Breast epithelium (tissue), 4 donors: ENCODE data around the gene CDS2. TPM values are rescaled to one million over a fixed set of nuclear protein-coding genes. Genes with fewer than 3 reads are reported as not detected.

Experiments
- DNase-seq, 2 donors: peaks; one replicate each; pipeline ENCODE4 v3.0.0-alpha.2; 2019; ENCODE audit warnings: low spot score in 2 of 2
- H3K27ac ChIP-seq, 2 donors: fragments of 200-600 bp; sonication (generic) in 1 of 2; one replicate each; pipeline ENCODE4 v1.5.1; 2016 to 2019; ENCODE audit warnings: mild to moderate bottlenecking in 1 of 2
- H3K27me3 ChIP-seq, 2 donors: fragments of 200-600 bp; sonication (generic) in 1 of 2; one replicate each; pipeline versions ENCODE4 v1.5.1 to v1.6.0; 2017 to 2019; ENCODE audit warnings: control low read depth in 1 of 2, mild to moderate bottlenecking in 1 of 2
- H3K36me3 ChIP-seq: fragments of 200-600 bp; one replicate; pipeline ENCODE4 v1.5.1; 2019
- H3K4me1 ChIP-seq, 2 donors: fragments of 200-600 bp; sonication (generic); one replicate each; pipeline ENCODE4 v1.5.1; 2016 to 2019; ENCODE audit warnings: control low read depth in 1 of 2
- H3K4me3 ChIP-seq, 3 donors: fragments of 200-600 bp; sonication (generic); 1 replicate in 2 of 3; 2 replicates in 1 of 3; pipeline ENCODE4 v1.5.1; 2016 to 2019; ENCODE audit warnings: mild to moderate bottlenecking in 3 of 3, moderate library complexity in 2 of 3
- H3K9me3 ChIP-seq, 2 donors: fragments of 200-600 bp; sonication (generic) in 1 of 2; one replicate each; pipeline ENCODE4 v1.5.1; 2016 to 2019; ENCODE audit warnings: control low read depth in 1 of 2
- CTCF ChIP-seq, 3 donors: fragments of 450-650 bp; IDR thresholded peaks; one replicate each; pipeline ENCODE4 v1.5.1; 2016 to 2017; ENCODE audit warnings: antibody characterized with exemption in 3 of 3, mild to moderate bottlenecking in 3 of 3, moderate library complexity in 3 of 3
- POLR2A ChIP-seq: fragments of 450-650 bp; IDR thresholded peaks from one replicate; pipeline ENCODE4 v1.6.1; 2016; ENCODE audit warnings: antibody characterized with exemption, mild to moderate bottlenecking, moderate library complexity
- POLR2AphosphoS5 ChIP-seq, 3 donors: sonication (generic); formaldehyde crosslinking; IDR thresholded peaks; one replicate each; pipeline ENCODE4 v1.6.1; 2017; ENCODE audit warnings: antibody characterized with exemption in 3 of 3
- intact Hi-C: fragments of 100-400 bp; cut with DNase I; formaldehyde crosslinking; loops from one replicate; pipeline ENCODE4 v1.15.1; 2023; ENCODE audit warnings: low total_unique reads
- total RNA-seq, 3 donors: library from RNA; depleted of rRNA; stranded (reverse); fragments of >200 nt; gene quantifications; one replicate each; pipeline ENCODE4 v1.1.0, GENCODE V29; 2016

The CDS2 gene
- total RNA-seq, 3 donors from 2014 or later: 29.2 to 42.9 (median 37.6) TPM

GRCh38 chr20:5119143-5119434, 7.7 kb upstream of the CDS2 start:
- peak overlapping the region; percentile 87 to 91 for H3K27ac ChIP-seq
- DNase-seq: no peak
- no peaks in the 10 kb centered on the region for H3K9me3 ChIP-seq
- no peaks in the 10 kb centered on the region for H3K36me3 ChIP-seq
- TF ChIP-seq POLR2AphosphoS5 (IDR thresholded peaks at IDR 0.05) (no peak), POLR2A (no peak), CTCF (IDR thresholded peaks at IDR 0.05) (no peak)
- H3K4me1 ChIP-seq: peaks cover 0 to 6% of the 10 kb centered on the region in 2 donors
- intact Hi-C loops: no loop called here
- no peaks in the 10 kb centered on the region for H3K27me3 ChIP-seq
- peak overlapping the region; percentile 74 to 89 (median 76) for H3K4me3 ChIP-seq

DNA sequence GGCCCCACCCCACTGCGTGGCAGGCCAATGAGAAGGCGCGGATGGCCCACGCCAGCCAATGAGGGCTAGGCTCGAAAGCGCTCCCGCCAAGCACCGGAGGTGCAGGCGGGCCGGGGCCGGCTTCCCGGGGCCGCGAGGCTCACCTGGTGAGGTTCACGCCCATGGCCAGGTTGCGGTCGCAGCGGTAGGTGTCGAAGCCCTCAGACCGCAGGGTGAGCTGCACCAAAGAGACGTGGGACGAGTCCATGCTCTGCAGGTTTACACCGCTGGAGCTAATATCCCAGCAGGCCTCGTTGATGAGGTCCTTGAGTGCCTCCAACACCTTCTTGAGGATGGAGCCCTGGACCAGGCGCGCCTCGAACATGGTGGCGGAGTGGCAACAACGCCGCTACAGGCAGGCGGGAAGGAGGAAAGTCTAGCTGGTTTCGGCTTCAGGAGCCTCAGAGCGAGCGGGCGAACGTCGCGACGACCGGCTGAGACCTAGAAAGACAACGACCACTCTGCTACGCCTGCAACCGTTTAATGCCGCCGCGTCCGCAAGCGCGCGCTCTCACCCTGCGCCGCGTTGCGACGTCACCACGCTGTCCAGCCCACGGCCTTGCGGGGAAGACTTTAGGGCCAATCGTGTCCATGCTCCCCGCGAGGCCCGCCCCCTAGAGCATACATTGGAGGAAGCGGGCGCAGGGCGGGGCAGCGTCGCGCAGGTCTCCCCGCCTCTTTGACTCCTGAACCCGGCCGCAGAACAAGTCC, 7.2 kb upstream of the CDS2 start, which contains the start of gene PCNA:
PCNA (minus strand) TSS at position 524 of the 750 bp plus-strand sequence; CDS start at position 364, 160 bp downstream.
- peak; percentile 75 to 87 (median 85) for TF ChIP-seq POLR2AphosphoS5 (IDR thresholded peaks at IDR 0.05)
- peak; percentile 72 for TF ChIP-seq POLR2A
- TF ChIP-seq CTCF (IDR thresholded peaks at IDR 0.05): peak in 1 of 3 donors; percentile 11
- H3K4me1 ChIP-seq: peaks cover 0 to 6% of the 10 kb centered on the region in 2 donors
- H3K9me3 ChIP-seq: no peaks in the 10 kb centered on the region
- H3K4me3 ChIP-seq: peak within 1 kb of the TSS; percentile 74 to 89 (median 76)
- H3K36me3 ChIP-seq: no peaks in the 10 kb centered on the region
- intact Hi-C loops: loop anchor here (10.0 kb wide), 1 partner anchor 75 kb away; no protein-coding TSS in a partner anchor
- DNase-seq: peak; percentile 95 to 97
- peak within 1 kb of the TSS; percentile 87 to 91 for H3K27ac ChIP-seq
- H3K27me3 ChIP-seq: no peaks in the 10 kb centered on the region

DNA sequence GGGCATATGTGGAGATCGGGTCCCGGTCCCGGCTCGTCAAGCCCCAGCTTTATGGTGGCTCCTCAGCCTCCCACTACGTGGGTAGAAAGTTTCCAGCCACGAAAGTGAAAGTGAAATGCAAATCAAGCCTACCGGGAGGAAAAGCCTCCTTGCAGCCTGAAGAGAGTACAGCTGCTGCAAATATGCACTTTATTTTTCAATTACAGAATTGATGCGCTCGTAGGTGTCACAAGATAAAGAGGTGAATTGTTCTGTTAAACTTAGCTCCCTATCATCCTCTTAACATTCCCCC, 6.7 kb upstream of the CDS2 start:
- H3K27ac ChIP-seq: peak overlapping the region; percentile 87 to 91
- TF ChIP-seq POLR2A (no peak), POLR2AphosphoS5 (IDR thresholded peaks at IDR 0.05) (peak in 1 of 3 donors; percentile 0)
- H3K27me3 ChIP-seq: no peaks in the 10 kb centered on the region
- H3K36me3 ChIP-seq: no peaks in the 10 kb centered on the region
- H3K4me3 ChIP-seq: peak overlapping the region; percentile 74 to 89 (median 76)
- DNase-seq: no peak
- peaks cover 0 to 6% of the 10 kb centered on the region in 2 donors for H3K4me1 ChIP-seq
- no peaks in the 10 kb centered on the region for H3K9me3 ChIP-seq
- intact Hi-C loops: loop anchor here (10.0 kb wide), 1 partner anchor 75 kb away; no protein-coding TSS in a partner anchor

DNA sequence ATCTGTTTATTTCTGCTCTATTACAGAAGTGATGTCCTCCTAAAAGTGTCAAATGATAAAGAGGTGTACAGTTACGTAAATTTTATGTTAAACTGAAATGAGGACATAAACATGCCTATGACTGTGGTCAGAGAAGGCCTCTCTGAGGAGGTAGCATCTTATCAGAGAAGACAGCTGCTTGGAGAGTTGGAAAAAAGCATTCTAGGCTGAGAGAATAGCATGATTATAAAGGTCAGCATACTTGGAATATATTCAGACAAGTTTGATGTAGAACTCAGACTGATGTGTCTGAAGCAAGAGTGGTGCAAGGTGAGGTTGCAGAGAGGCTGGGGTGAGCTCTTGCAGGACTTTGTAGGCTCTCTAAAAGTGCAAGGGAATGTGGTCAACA, 3.9 kb upstream of the CDS2 start:
- Histone ChIP-seq H3K4me3 (no peak overlapping the region), H3K9me3 (no peaks in the 10 kb centered on the region), H3K27me3 (no peaks in the 10 kb centered on the region), H3K36me3 (no peaks in the 10 kb centered on the region), H3K27ac (no peak overlapping the region), H3K4me1 (peaks cover 0 to 6% of the 10 kb centered on the region in 2 donors)
- no peak for DNase-seq
- intact Hi-C loops: loop anchor here (10.0 kb wide), 1 partner anchor 72 kb away; no protein-coding TSS in a partner anchor
- no peak for TF ChIP-seq POLR2AphosphoS5 (IDR thresholded peaks at IDR 0.05)
- no peak for TF ChIP-seq POLR2A
- TF ChIP-seq CTCF (IDR thresholded peaks at IDR 0.05): no peak

- Histone ChIP-seq H3K27me3 (no peaks in the 10 kb centered on the region), H3K27ac (peak overlapping the region; percentile 96), H3K9me3 (no peaks in the 10 kb centered on the region), H3K4me1 (no peaks in the 10 kb centered on the region), H3K36me3 (no peaks in the 10 kb centered on the region), H3K4me3 (peak overlapping the region; percentile 79 to 85 (median 84))
- peak; percentile 46 to 55 for DNase-seq
- intact Hi-C loops: loop anchor here (10.0 kb wide), 1 partner anchor 67 kb away; no protein-coding TSS in a partner anchor
- no peak for TF ChIP-seq POLR2A
- no peak for TF ChIP-seq CTCF (IDR thresholded peaks at IDR 0.05)
- TF ChIP-seq POLR2AphosphoS5 (IDR thresholded peaks at IDR 0.05): no peak
Measured at GRCh38 chr20:5127204-5127858, 523 bp downstream of the CDS2 start.
